IMR-90 (cell line): Measurements from ENCODE around the gene GAL3ST2. TPM values are rescaled to one million over a fixed set of nuclear protein-coding genes. Genes with fewer than 3 reads are reported as not detected.

Experiments
- ATAC-seq: fragments of 200-7000 bp; cut with Tn5 transposase; 2 replicates; pipeline ENCODE4 v1.9.1; 2020; ENCODE audit warnings: low read depth, mild to moderate bottlenecking, moderate library complexity
- BruUV-seq: library from RNA; stranded (reverse); fragments of 400-500 nt; replicated peaks from 2 replicates; lab custom pipeline; 2021; lab: Mats Ljungman, UMichigan
- CTCF ChIA-PET: fragments of 300-600 bp; formaldehyde crosslinking; extraction: SDS; loops from one replicate; lab custom pipeline; 2021; ENCODE audit warnings: antibody characterized with exemption; lab: Yijun Ruan, JAX
- POLR2A ChIA-PET: fragments of 300-600 bp; sonication (Branson Sonifier 250); formaldehyde crosslinking; loops from one replicate; lab custom pipeline; 2022; ENCODE audit warnings: antibody characterized with exemption; ENCODE audit not compliant: unreplicated experiment; lab: Charles Lee
- DNase-seq: peaks from one replicate; pipeline ENCODE4 v3.0.0; 2013
- H2AFZ ChIP-seq: replicated peaks from 2 replicates; pipeline ENCODE3; 2013; ENCODE audit warnings: low read length, mild to moderate bottlenecking; ENCODE audit not compliant: poor library complexity
- H2AK5ac ChIP-seq: 2 replicates; pipeline ENCODE4 v1.6.1; 2013; ENCODE audit warnings: low read depth, low read length, inconsistent platforms
- H2AK9ac ChIP-seq: replicated peaks from 2 replicates; pipeline ENCODE3; 2013; ENCODE audit warnings: mild to moderate bottlenecking, low read depth, low read length, moderate library complexity; ENCODE audit not compliant: poor library complexity
- H2BK120ac ChIP-seq: 2 replicates; pipeline ENCODE4 v1.6.1; 2013; ENCODE audit warnings: low read depth, low read length, inconsistent platforms
- H2BK15ac ChIP-seq: 3 replicates; pipeline ENCODE4 v1.6.1; 2013; ENCODE audit warnings: low read depth, low read length, inconsistent platforms
- H2BK20ac ChIP-seq: 2 replicates; pipeline ENCODE4 v1.6.1; 2013; ENCODE audit warnings: low read depth, mild to moderate bottlenecking, inconsistent platforms, low read length, moderate library complexity
- H2BK5ac ChIP-seq: 2 replicates; pipeline ENCODE4 v1.6.1; 2013; ENCODE audit warnings: mild to moderate bottlenecking, low read depth, low read length, inconsistent platforms; ENCODE audit not compliant: poor library complexity, severe bottlenecking
- H3K14ac ChIP-seq: replicated peaks from 2 replicates; pipeline ENCODE4 v1.6.1; 2013; ENCODE audit warnings: low read depth, low read length, inconsistent platforms
- H3K18ac ChIP-seq: 2 replicates; pipeline ENCODE4 v1.6.1; 2013; ENCODE audit warnings: low read depth, low read length, control low read depth
- H3K23ac ChIP-seq: 2 replicates; pipeline ENCODE4 v1.6.1; 2013; ENCODE audit warnings: low read depth, low read length, inconsistent platforms
- H3K27ac ChIP-seq: 2 replicates; pipeline ENCODE4 v1.5.1; 2013; ENCODE audit warnings: mild to moderate bottlenecking, control low read depth, low read length; ENCODE audit not compliant: insufficient read depth
- H3K27me3 ChIP-seq: 2 replicates; pipeline ENCODE4 v1.6.1; 2013; ENCODE audit warnings: low read length; ENCODE audit not compliant: control insufficient read depth, insufficient read depth
- H3K36me3 ChIP-seq: 2 replicates; pipeline ENCODE4 v1.6.1; 2013; ENCODE audit warnings: low read length, mixed read lengths; ENCODE audit not compliant: control insufficient read depth, insufficient read depth
- H3K4ac ChIP-seq: 2 replicates; pipeline ENCODE4 v1.6.1; 2013; ENCODE audit warnings: low read depth, low read length, inconsistent platforms
- H3K4me1 ChIP-seq: 2 replicates; pipeline ENCODE4 v1.6.1; 2013; ENCODE audit warnings: low read length, mixed read lengths; ENCODE audit not compliant: control insufficient read depth, insufficient read depth
- H3K4me2 ChIP-seq: 2 replicates; pipeline ENCODE4 v1.6.1; 2013; ENCODE audit warnings: low read depth, mild to moderate bottlenecking, control low read depth, low read length, moderate library complexity
- H3K4me3 ChIP-seq: 2 replicates; pipeline ENCODE4 v1.5.1; 2013; ENCODE audit warnings: low read depth, mild to moderate bottlenecking, control low read depth, low read length, moderate library complexity; ENCODE audit not compliant: insufficient read depth
- H3K56ac ChIP-seq: 2 replicates; pipeline ENCODE4 v1.6.1; 2013; ENCODE audit warnings: low read length, inconsistent platforms; ENCODE audit not compliant: insufficient read depth; ENCODE audit errors: extremely low read depth
- H3K79me1 ChIP-seq, 2 experiments: 2 replicates each; pipeline ENCODE4 v1.6.1; 2013; ENCODE audit warnings: low read length in 2 of 2, inconsistent platforms in 1 of 2, low read depth in 1 of 2
- H3K9ac ChIP-seq: 2 replicates; pipeline ENCODE4 v1.6.1; 2013; ENCODE audit warnings: low read depth, low read length, control low read depth
- H3K9me1 ChIP-seq: 2 replicates; pipeline ENCODE4 v1.6.1; 2013; ENCODE audit warnings: low read length, inconsistent platforms; ENCODE audit not compliant: insufficient read depth
- H3K9me3 ChIP-seq: 2 replicates; pipeline ENCODE4 v1.6.1; 2013; ENCODE audit warnings: low read length; ENCODE audit not compliant: control insufficient read depth, insufficient read depth
- H4K20me1 ChIP-seq: 2 replicates; pipeline ENCODE4 v1.6.1; 2013; ENCODE audit warnings: low read length, inconsistent platforms; ENCODE audit not compliant: insufficient read depth
- H4K5ac ChIP-seq: 2 replicates; pipeline ENCODE4 v1.6.1; 2013; ENCODE audit warnings: mild to moderate bottlenecking, low read depth, low read length, control low read depth
- H4K8ac ChIP-seq, 2 experiments: 2 replicates each; pipeline ENCODE4 v1.6.1; 2013; ENCODE audit warnings: low read depth in 2 of 2, low read length in 2 of 2, control low read depth in 1 of 2, inconsistent platforms in 1 of 2
- H4K91ac ChIP-seq: 2 replicates; pipeline ENCODE4 v1.6.1; 2013; ENCODE audit warnings: low read depth, low read length, inconsistent platforms; ENCODE audit not compliant: insufficient read depth
- MAFK ChIP-seq: IDR thresholded peaks from 2 replicates; pipeline ENCODE4 v1.6.1; 2012; ENCODE audit warnings: low read depth, low read length, improper control_type of control experiment
- WGBS, 2 experiments: methylation state at CpG; one replicate each; pipeline versions ENCODE4 v1.1.5 to v1.1.7; 2013; ENCODE audit warnings: missing lambda C conversion rate in 2 of 2; ENCODE audit not compliant: insufficient read length in 1 of 2; ENCODE audit errors: extremely low coverage in 2 of 2; 5-methylcytosine and 5-hydroxymethylcytosine counted together
- dilution Hi-C: fragments of 300-500 bp; cut with HindIII; formaldehyde crosslinking; loops from one replicate; pipeline ENCODE4 v1.14.3; 2018; ENCODE audit warnings: low sequenced_read_pairs; ENCODE audit not compliant: unreplicated experiment
- in situ Hi-C: fragments of 300-500 bp; cut with MboI; formaldehyde crosslinking; loops from 3 replicates; pipeline ENCODE4 v1.14.3; 2019; ENCODE audit warnings: low sequenced_read_pairs, inconsistent platforms, mixed read lengths
- intact Hi-C: fragments of 100-400 bp; cut with micrococcal nuclease; formaldehyde crosslinking; loops from 2 replicates; pipeline ENCODE4 v1.10.0; 2022
- polyA plus RNA-seq, 3 experiments: library from polyadenylated mRNA; depleted of rRNA; stranded (reverse); fragments of >200 nt; gene quantifications; 2 replicates each; pipeline ENCODE4 v1.2.3, GENCODE V29; 2012; ENCODE audit warnings: low replicate concordance in 1 of 3
- total RNA-seq: library from RNA; depleted of rRNA; stranded (reverse); fragments of >200 nt; gene quantifications from 2 replicates; pipeline ENCODE4 v1.2.3, GENCODE V29; 2012

Gene GAL3ST2
- total and polyA plus RNA-seq, 2 of the 4 experiments (the other 2 are of a cell fraction), result 0.07 TPM; not detected in 1

- Histone ChIP-seq H3K56ac (no peak overlapping the region), H3K36me3 (peaks cover 15% of the 10 kb centered on the region), H3K9me1 (peaks cover 10% of the 10 kb centered on the region), H3K23ac (no peak overlapping the region), H2BK120ac (no peak overlapping the region), H4K5ac (no peak overlapping the region), H2BK15ac (no peak overlapping the region), H4K20me1 (peaks cover 34% of the 10 kb centered on the region), H2BK5ac (no peak overlapping the region), H3K4me1 (peaks cover 3% of the 10 kb centered on the region), H3K4ac (no peak overlapping the region), H3K18ac (no peak overlapping the region), H3K27me3 (no peaks in the 10 kb centered on the region), H2AFZ (no peak overlapping the region), H3K9ac (no peak overlapping the region), H2AK9ac (no peak overlapping the region), H3K79me1 (peaks cover 14 to 31% of the 10 kb centered on the region in 2 experiments), H4K91ac (no peak overlapping the region), H2BK20ac (no peak overlapping the region), H3K4me3 (no peak overlapping the region), H3K9me3 (no peaks in the 10 kb centered on the region), H3K14ac (no peak overlapping the region), H2AK5ac (no peak overlapping the region), H3K27ac (no peak overlapping the region), H3K4me2 (no peak overlapping the region), H4K8ac (no peak overlapping the region)
- dilution Hi-C loops, result no loop called here
- 96% methylated on average over 9 of the region's 17 CpGs; no CpG with 5 or more reads in 1 of the 2 experiments for WGBS, 2 experiments
- CTCF ChIA-PET, result interaction anchor here (0.5 kb wide), 1 partner anchor 46 kb away, joined by 3 read pairs; no protein-coding TSS in a partner anchor
- BruUV-seq, result no TSS peak
- DNase-seq (no peak), ATAC-seq (no peak)
- POLR2A ChIA-PET, result no interaction called here
- in situ Hi-C loops, result no loop called here
- intact Hi-C loops, result no loop called here
- no peak for TF ChIP-seq MAFK
Measured at GRCh38 chr2:241738040-241738686, 38.5 kb upstream of the GAL3ST2 start.
